Tibial nerve (tissue), 3 donors: ENCODE results near the gene S100A10.

Experiments used
- EP300 ChIP-seq, 2 donors: sonication (generic); formaldehyde crosslinking; IDR thresholded peaks; one replicate each; pipeline ENCODE4 v1.6.1; 2017; ENCODE audit warnings: antibody characterized with exemption in 2 of 2, mild to moderate bottlenecking in 1 of 2
- POLR2A ChIP-seq, 2 donors: fragments of 450-650 bp; IDR thresholded peaks; one replicate each; pipeline ENCODE4 v1.6.1; 2017; ENCODE audit warnings: antibody characterized with exemption in 2 of 2, mild to moderate bottlenecking in 2 of 2, moderate library complexity in 2 of 2

DNA sequence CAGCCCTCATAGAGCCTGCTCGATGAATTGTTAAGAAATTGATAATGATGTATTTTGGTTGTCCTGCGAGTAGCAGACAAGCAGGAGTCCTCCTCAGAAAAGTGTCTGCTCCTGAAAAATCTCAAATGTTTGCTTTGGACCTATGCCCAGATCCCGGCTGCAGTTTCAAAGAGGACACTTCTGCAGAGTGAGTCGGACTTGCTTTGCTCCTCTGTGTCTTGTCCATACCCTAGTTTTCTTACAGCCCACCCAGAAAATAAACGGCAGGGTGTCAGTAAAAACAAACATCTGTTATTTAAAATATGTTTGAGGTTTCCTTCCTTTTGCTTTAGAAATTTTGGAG is 2.8 kb downstream of the S100A10 start:
- TF ChIP-seq EP300 (IDR thresholded peaks at IDR 0.05): no peak
- TF ChIP-seq POLR2A (IDR thresholded peaks at IDR 0.05): no peak
